Naive thymus-derived CD4-positive, alpha-beta T cell (primary cell): ENCODE measurements around the gene ASF1B. TPM values are rescaled to one million over a fixed set of nuclear protein-coding genes. Genes with fewer than 3 reads are reported as not detected.
A peak's percentile ranks its signal among the peaks of the same experiment; 100 is the strongest.
"Not testable (repeated sequence)": the region's sequence is repeated elsewhere in the genome, so short reads cannot be mapped to it uniquely, and the experiment has no call there.

Experiments
- ATAC-seq: fragments of 150-1000 bp; cut with Tn5 transposase; 2 replicates; pipeline ENCODE4 v1.10.0; 2021; ENCODE audit warnings: mild to moderate bottlenecking, moderate library complexity
- CTCF ChIA-PET: fragments of 350-600 bp; sonication (Branson Sonifier 250); formaldehyde crosslinking; loops from one replicate; lab custom pipeline; 2021; ENCODE audit warnings: antibody characterized with exemption; lab: Charles Lee
- POLR2A ChIA-PET: fragments of 350-600 bp; sonication (Branson Sonifier 250); formaldehyde crosslinking; loops from one replicate; lab custom pipeline; 2021; ENCODE audit warnings: antibody characterized with exemption, inconsistent platforms; lab: Charles Lee
- DNase-seq, 9 donors: peaks; one replicate each; pipeline versions ENCODE4 v3.0.0 to v3.0.0-alpha.2; 2020 to 2022; ENCODE audit warnings: mixed read lengths in 1 of 9
- H3K27ac ChIP-seq: one replicate; pipeline ENCODE4 v1.7.0; 2013; ENCODE audit warnings: mild to moderate bottlenecking, low read depth, low read length, moderate library complexity
- H3K27me3 ChIP-seq, 2 donors: one replicate each; pipeline ENCODE4 v1.7.0; 2013; ENCODE audit warnings: low read length in 2 of 2, mild to moderate bottlenecking in 2 of 2, moderate library complexity in 2 of 2; ENCODE audit not compliant: control insufficient read depth in 2 of 2, insufficient read depth in 2 of 2
- H3K36me3 ChIP-seq, 3 experiments: 1 replicate in 2 of 3; 2 replicates in 1 of 3; pipeline ENCODE4 v1.7.0; 2013; ENCODE audit warnings: low read length in 3 of 3, mild to moderate bottlenecking in 3 of 3, moderate library complexity in 1 of 3; ENCODE audit not compliant: insufficient read depth in 3 of 3, control insufficient read depth in 2 of 3
- H3K4me1 ChIP-seq, 2 donors: one replicate each; pipeline ENCODE4 v1.7.0; 2013; ENCODE audit warnings: low read length in 2 of 2, mild to moderate bottlenecking in 2 of 2, moderate library complexity in 1 of 2; ENCODE audit not compliant: control insufficient read depth in 2 of 2, insufficient read depth in 2 of 2
- H3K4me3 ChIP-seq: 2 replicates; pipeline ENCODE4 v1.7.0; 2013; ENCODE audit warnings: mild to moderate bottlenecking, low read length
- H3K9me3 ChIP-seq, 3 experiments: 1 replicate in 2 of 3; 2 replicates in 1 of 3; pipeline ENCODE4 v1.7.0; 2013; ENCODE audit warnings: low read length in 3 of 3; ENCODE audit not compliant: control insufficient read depth in 2 of 3
- H3K27ac Mint-ChIP-seq, 9 donors: one replicate each; pipeline ENCODE4 v1.8.0; 2020 to 2022; ENCODE audit warnings: mixed read lengths in 9 of 9, mild to moderate bottlenecking in 8 of 9, moderate library complexity in 5 of 9, inconsistent platforms in 2 of 9
- H3K27me3 Mint-ChIP-seq, 5 donors: one replicate each; pipeline ENCODE4 v1.8.0; 2021 to 2022; ENCODE audit warnings: mixed read lengths in 5 of 5, mild to moderate bottlenecking in 1 of 5
- H3K36me3 Mint-ChIP-seq, 5 donors: one replicate each; pipeline ENCODE4 v1.8.0; 2020 to 2022; ENCODE audit warnings: mixed read lengths in 5 of 5, mild to moderate bottlenecking in 3 of 5, inconsistent platforms in 1 of 5
- H3K4me1 Mint-ChIP-seq, 7 donors: one replicate each; pipeline ENCODE4 v1.8.0; 2020 to 2022; ENCODE audit warnings: mixed read lengths in 7 of 7, mild to moderate bottlenecking in 3 of 7, inconsistent platforms in 1 of 7
- H3K4me3 Mint-ChIP-seq, 10 donors: one replicate each; pipeline ENCODE4 v1.8.0; 2020 to 2022; ENCODE audit warnings: mild to moderate bottlenecking in 10 of 10, mixed read lengths in 10 of 10, moderate library complexity in 6 of 10, inconsistent platforms in 2 of 10
- H3K9me3 Mint-ChIP-seq, 11 donors: one replicate each; pipeline ENCODE4 v1.8.0; 2020 to 2022; ENCODE audit warnings: mixed read lengths in 11 of 11, mild to moderate bottlenecking in 4 of 11, inconsistent platforms in 1 of 11, moderate library complexity in 1 of 11
- intact Hi-C, 2 donors: fragments of 100-400 bp; cut with micrococcal nuclease; formaldehyde crosslinking; loops; one replicate each; pipeline ENCODE4 v1.15.1; 2023
- polyA plus RNA-seq, 2 donors: library from polyadenylated mRNA; unstranded; fragments of 300-500 nt; fragmentation: Illumina TruSeq; gene quantifications; one replicate each; pipeline ENCODE4 v1.2.3, GENCODE V29; 2021
- total RNA-seq, 6 experiments: library from RNA in 5 of 6; stranded (reverse) in 5 of 6; gene quantifications; 1 replicate in 5 of 6; 2 replicates in 1 of 6; pipeline ENCODE4 v1.2.3 and lab custom pipeline; 2021 to 2026

Gene ASF1B
- total and polyA plus RNA-seq, 7 experiments from 2014 or later, result 0.98 to 79.0 (median 2.4) TPM

DNA sequence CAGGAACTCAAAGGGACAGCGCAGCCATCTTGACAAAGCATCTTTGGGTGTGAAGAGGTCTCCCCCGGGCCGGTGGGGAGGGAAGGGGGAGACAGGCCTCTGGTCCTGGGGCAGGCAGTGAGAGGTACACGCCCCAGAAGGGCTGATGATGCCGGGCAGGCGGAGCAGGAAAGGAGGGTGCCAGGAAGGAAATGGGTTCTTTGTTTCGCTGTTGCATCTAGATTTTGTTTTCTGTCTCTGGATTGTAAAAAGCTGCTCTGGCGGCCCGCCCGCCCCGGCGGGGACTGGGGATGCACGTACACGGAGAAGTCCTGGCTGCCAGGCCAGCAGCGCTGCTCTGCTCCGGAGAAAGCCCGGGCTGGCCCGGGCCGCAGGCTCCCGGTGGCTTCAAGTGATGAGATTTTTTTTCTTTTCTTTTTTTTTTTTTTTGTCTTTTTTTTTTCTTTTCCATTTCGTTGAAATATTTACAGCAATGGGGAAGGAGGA lies 13.2 kb upstream of the ASF1B start:
- peak overlapping the region; percentile 95 to 99 (median 99) for H3K27ac Mint-ChIP-seq
- CTCF ChIA-PET, result interaction anchor here (0.6 to 2.6 kb wide), 3 partner anchors 9 to 212 kb away, joined by 3 to 14 read pairs (median 4); partner anchors contain the start of gene ASF1B

GRCh38 chr19:14148751-14149410 lies 12.5 kb upstream of the ASF1B start:
- Histone ChIP-seq H3K4me3 (peak overlapping the region; percentile 61), H3K36me3 (peaks cover 0 to 18% (median 4%) of the 10 kb centered on the region in 3 experiments), H3K27me3 (no peaks in the 10 kb centered on the region), H3K27ac (peak overlapping the region; percentile 91), H3K4me1 (peaks cover 23 to 30% of the 10 kb centered on the region in 2 donors), H3K9me3 (no peaks in the 10 kb centered on the region)
- H3K27ac Mint-ChIP-seq, result peak overlapping the region; percentile 95 to 99 (median 99)
- peak overlapping the region; percentile 82 to 95 (median 88) for H3K4me3 Mint-ChIP-seq
- ChIA-PET CTCF (interaction anchor here (1.1 to 2.6 kb wide), 3 partner anchors 9 to 199 kb away, joined by 3 to 14 read pairs (median 9); partner anchors contain the start of gene ASF1B), POLR2A (interaction anchor here (0.8 to 3.6 kb wide), 12 partner anchors 9 to 369 kb away, joined by 3 to 22 read pairs (median 6); partner anchors contain the start of genes ADGRE5, ASF1B and DCAF15)
- no peak for DNase-seq
- peaks cover 0 to 8% (median 0%) of the 10 kb centered on the region in 11 donors for H3K9me3 Mint-ChIP-seq
- no peak for ATAC-seq
- no peaks in the 10 kb centered on the region for H3K27me3 Mint-ChIP-seq
- H3K4me1 Mint-ChIP-seq, result peaks cover 16 to 69% (median 45%) of the 10 kb centered on the region in 7 donors
- H3K36me3 Mint-ChIP-seq, result peaks cover 0 to 12% (median 5%) of the 10 kb centered on the region in 5 donors
- intact Hi-C loops, result loop anchor here (1.0 to 5.0 kb wide), 6 partner anchors 12 to 199 kb away; no protein-coding TSS in a partner anchor

More for the DNA sequence above, 13.2 kb upstream of the ASF1B start:
- H3K27ac ChIP-seq, result peak overlapping the region; percentile 91
- Mint-ChIP-seq H3K4me1 (peaks cover 16 to 69% (median 45%) of the 10 kb centered on the region in 7 donors), H3K27me3 (no peaks in the 10 kb centered on the region), H3K4me3 (peak overlapping the region; percentile 82 to 95 (median 88)), H3K36me3 (peaks cover 0 to 15% (median 5%) of the 10 kb centered on the region in 5 donors), H3K9me3 (peaks cover 0 to 8% (median 0%) of the 10 kb centered on the region in 11 donors)
- peaks cover 0 to 25% (median 4%) of the 10 kb centered on the region in 3 experiments for H3K36me3 ChIP-seq
- POLR2A ChIA-PET, result interaction anchor here (0.9 to 3.6 kb wide), 10 partner anchors 10 to 285 kb away, joined by 3 to 22 read pairs (median 4); partner anchors contain the start of genes ADGRE5, ADGRL1, ASF1B and DCAF15
- DNase-seq, result peak; percentile 41 to 74 (median 68)
- no peaks in the 10 kb centered on the region for H3K9me3 ChIP-seq
- ATAC-seq, result peak; percentile 86
- peaks cover 23 to 30% of the 10 kb centered on the region in 2 donors for H3K4me1 ChIP-seq
- no peaks in the 10 kb centered on the region for H3K27me3 ChIP-seq
- peak overlapping the region; percentile 61 for H3K4me3 ChIP-seq
- intact Hi-C loops, result loop anchor here (1.0 to 5.0 kb wide), 5 partner anchors 12 to 48 kb away; no protein-coding TSS in a partner anchor

GRCh38 chr19:14147797-14148605 lies 11.6 kb upstream of the ASF1B start:
- peak overlapping the region; percentile 92 to 99 (median 99) for H3K27ac Mint-ChIP-seq
- CTCF ChIA-PET, result interaction anchor here (0.6 to 2.6 kb wide), 5 partner anchors 8 to 200 kb away, joined by 3 to 14 read pairs (median 4); partner anchors contain the start of gene ASF1B

GRCh38 chr19:14146789-14147216 lies 10.4 kb upstream of the ASF1B start:
- Mint-ChIP-seq H3K4me3 (no peak overlapping the region), H3K27ac (peak overlapping the region in 8 of 9 donors; percentile 30 to 99 (median 95)), H3K9me3 (peaks cover 0 to 8% (median 0%) of the 10 kb centered on the region in 11 donors), H3K27me3 (no peaks in the 10 kb centered on the region), H3K36me3 (peaks cover 0 to 6% (median 0%) of the 10 kb centered on the region in 5 donors), H3K4me1 (peaks cover 22 to 74% (median 51%) of the 10 kb centered on the region in 7 donors)
- H3K4me3 ChIP-seq, result no peak overlapping the region
- H3K4me1 ChIP-seq, result peaks cover 23 to 38% of the 10 kb centered on the region in 2 donors
- no peaks in the 10 kb centered on the region for H3K9me3 ChIP-seq
- H3K36me3 ChIP-seq, result peaks cover 0 to 8% (median 0%) of the 10 kb centered on the region in 3 experiments
- no peak for DNase-seq
- no peak for ATAC-seq
- intact Hi-C loops, result loop anchor here in 1 of 2 donors (5.0 kb wide), 1 partner anchor 50 kb away; no protein-coding TSS in a partner anchor
- no peak overlapping the region for H3K27ac ChIP-seq
- H3K27me3 ChIP-seq, result no peaks in the 10 kb centered on the region
- ChIA-PET CTCF (interaction anchor here (0.7 to 1.1 kb wide), 2 partner anchors 10 to 15 kb away, joined by 4 to 6 read pairs; no protein-coding TSS in a partner anchor), POLR2A (interaction anchor here (1.2 kb wide), 1 partner anchor 370 kb away, joined by 5 read pairs; no protein-coding TSS in a partner anchor)

More at GRCh38 chr19:14147797-14148605, 11.6 kb upstream of the ASF1B start:
- Mint-ChIP-seq H3K36me3 (peaks cover 0 to 9% (median 2%) of the 10 kb centered on the region in 5 donors), H3K4me1 (peaks cover 13 to 67% (median 44%) of the 10 kb centered on the region in 7 donors), H3K4me3 (peak overlapping the region in 9 of 10 donors; percentile 57 to 95 (median 82)), H3K27me3 (no peaks in the 10 kb centered on the region), H3K9me3 (peaks cover 0 to 8% (median 0%) of the 10 kb centered on the region in 11 donors)
- POLR2A ChIA-PET, result interaction anchor here (0.8 to 3.6 kb wide), 8 partner anchors 8 to 369 kb away, joined by 3 to 19 read pairs (median 6); partner anchors contain the start of gene ASF1B
- no peaks in the 10 kb centered on the region for H3K9me3 ChIP-seq
- H3K27me3 ChIP-seq, result no peaks in the 10 kb centered on the region
- peaks cover 23 to 30% of the 10 kb centered on the region in 2 donors for H3K4me1 ChIP-seq
- H3K36me3 ChIP-seq, result peaks cover 0 to 15% (median 4%) of the 10 kb centered on the region in 3 experiments
- peak; percentile 79 for ATAC-seq
- H3K4me3 ChIP-seq, result no peak overlapping the region
- peak in 7 of 9 donors; percentile 23 to 51 (median 38) for DNase-seq
- peak overlapping the region; percentile 91 for H3K27ac ChIP-seq
- intact Hi-C loops, result loop anchor here (1.0 to 5.0 kb wide), 4 partner anchors 19 to 200 kb away; no protein-coding TSS in a partner anchor

- not testable (repeated sequence) for H3K27ac ChIP-seq, H3K4me3 Mint-ChIP-seq, H3K9me3 ChIP-seq, H3K4me3 ChIP-seq, H3K9me3 Mint-ChIP-seq, ATAC-seq, H3K27me3 ChIP-seq, H3K36me3 ChIP-seq, H3K36me3 Mint-ChIP-seq, H3K27me3 Mint-ChIP-seq, DNase-seq
- intact Hi-C loops, result loop anchor here in 1 of 2 donors (5.0 kb wide), 1 partner anchor 51 kb away; no protein-coding TSS in a partner anchor
- CTCF ChIA-PET, result interaction anchor here (0.7 to 1.5 kb wide), 3 partner anchors 9 to 54 kb away, joined by 3 to 8 read pairs (median 6); partner anchors contain the start of gene ASF1B
- POLR2A ChIA-PET, result interaction anchor here (0.6 to 1.2 kb wide), 4 partner anchors 10 to 386 kb away, joined by 3 to 5 read pairs (median 3); partner anchors contain the start of gene ASF1B
- H3K4me1 Mint-ChIP-seq, result peaks cover 22 to 73% (median 54%) of the 10 kb centered on the region in 7 donors
- peaks cover 23 to 42% of the 10 kb centered on the region in 2 donors for H3K4me1 ChIP-seq
- H3K27ac Mint-ChIP-seq, result peak overlapping the region; percentile 46 to 99 (median 76)
Observed at GRCh38 chr19:14146169-14146568, 9.8 kb upstream of the ASF1B start.
